GM12865 (cell line): ENCODE data around the gene SSBP2.

Experiments used
- DNase-seq: peaks from one replicate; pipeline ENCODE4 v3.0.0; 2010; ENCODE audit warnings: low read depth
- H3K4me3 ChIP-seq: 2 replicates; pipeline ENCODE4 v1.5.1; 2011; ENCODE audit warnings: mild to moderate bottlenecking, low read depth, low read length, control low read depth
- CTCF ChIP-seq: IDR thresholded peaks from 2 replicates; pipeline ENCODE4 v1.5.1; 2011; ENCODE audit warnings: low read length, control low read depth, low read depth, inconsistent platforms; ENCODE audit not compliant: insufficient read depth; ENCODE audit errors: missing control alignments

SSBP2 gene

DNA sequence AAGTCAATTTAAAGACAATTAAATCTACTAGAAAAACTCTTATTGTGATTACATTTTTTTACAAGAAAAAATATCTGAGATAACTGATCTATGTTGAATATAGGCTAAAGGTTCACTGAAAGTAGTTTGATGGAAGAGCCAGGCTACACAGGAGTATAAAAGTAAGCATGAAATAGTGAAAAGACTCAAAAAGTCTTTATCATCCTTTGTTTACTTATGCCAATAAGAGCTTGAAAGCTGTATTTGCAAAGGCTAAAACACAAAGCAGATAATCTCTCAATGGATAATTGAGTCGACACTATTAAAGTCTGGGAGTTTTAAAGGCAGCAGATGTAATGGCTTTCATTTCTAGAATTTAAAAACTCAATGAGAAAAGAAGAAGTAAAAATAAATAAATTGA is 42.0 kb downstream of the SSBP2 start:
- no peak for DNase-seq
- TF ChIP-seq CTCF: no peak
- H3K4me3 ChIP-seq: no peak overlapping the region

DNA sequence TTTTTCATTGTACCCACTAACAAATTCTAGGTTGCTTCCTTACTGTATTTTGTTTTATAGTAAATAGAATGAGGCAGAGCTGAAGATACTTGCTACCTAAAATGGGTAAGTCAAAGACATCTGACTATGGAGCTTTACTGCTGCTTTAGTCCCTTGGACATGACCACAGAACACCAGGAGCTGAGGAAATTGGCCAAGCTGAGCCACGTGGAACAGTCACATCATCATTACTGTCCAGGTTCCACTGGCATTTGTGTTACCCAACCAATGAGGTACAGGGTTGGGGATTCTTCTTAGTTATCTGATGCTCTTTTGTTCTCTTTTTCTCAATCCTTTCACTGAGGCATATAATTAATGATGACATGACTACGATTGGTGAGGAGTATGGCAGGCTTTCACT is 47.1 kb downstream of the SSBP2 start:
- no peak for DNase-seq
- no peak overlapping the region for H3K4me3 ChIP-seq
- TF ChIP-seq CTCF: no peak

- no peak for TF ChIP-seq CTCF
- H3K4me3 ChIP-seq: no peak overlapping the region
- DNase-seq: no peak
Observed at GRCh38 chr5:81700166-81700565, 50.7 kb downstream of the SSBP2 start.

- no peak for TF ChIP-seq CTCF
- no peak overlapping the region for H3K4me3 ChIP-seq
- no peak for DNase-seq
Observed at GRCh38 chr5:81698813-81699212, 52.1 kb downstream of the SSBP2 start.

DNA sequence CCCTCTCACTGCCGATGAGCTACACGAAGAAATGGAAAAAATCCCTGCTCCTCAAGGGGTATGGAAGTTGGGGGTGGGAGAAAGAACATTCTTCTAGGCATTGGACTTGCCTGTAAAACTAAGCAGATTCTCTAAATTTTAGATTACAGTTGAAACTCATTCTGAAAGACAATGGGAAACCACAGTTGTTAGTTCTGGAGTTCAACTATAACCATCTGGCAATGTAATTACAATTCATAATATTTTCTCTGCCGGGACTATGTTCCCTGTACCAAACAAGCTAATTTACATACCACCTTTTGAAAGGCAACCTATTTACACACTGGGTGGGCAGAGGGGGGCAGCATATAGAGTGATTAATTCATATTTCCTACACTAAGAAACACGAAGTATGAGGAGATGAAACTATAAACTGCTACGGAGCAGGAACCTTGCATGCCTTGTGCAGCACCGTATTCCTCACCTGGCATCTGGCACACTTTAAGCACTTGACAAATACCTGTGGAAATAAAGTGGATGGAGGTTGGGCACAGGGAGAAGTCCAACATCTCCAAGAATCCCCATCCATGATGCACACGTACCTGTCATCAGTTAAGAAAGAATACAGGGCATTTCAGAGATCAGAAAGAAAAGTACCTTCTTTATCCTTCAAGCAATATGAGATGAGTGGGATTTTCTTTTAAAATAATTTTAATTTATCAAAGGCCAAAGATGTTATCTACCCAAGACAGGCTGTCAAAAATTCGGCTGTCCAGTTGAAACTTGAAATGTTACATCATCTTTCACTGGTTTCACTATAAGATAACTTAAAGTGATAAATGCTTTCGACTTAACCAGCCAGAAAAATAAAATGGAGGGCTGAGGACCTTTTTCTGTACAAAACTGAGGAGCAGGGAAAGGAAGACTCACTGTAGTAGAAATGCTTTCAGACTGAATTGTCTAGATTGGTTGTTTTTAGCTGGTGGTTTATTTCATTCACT is 54.2 kb downstream of the SSBP2 start:
- DNase-seq: no peak
- H3K4me3 ChIP-seq: no peak overlapping the region
- TF ChIP-seq CTCF: no peak

DNA sequence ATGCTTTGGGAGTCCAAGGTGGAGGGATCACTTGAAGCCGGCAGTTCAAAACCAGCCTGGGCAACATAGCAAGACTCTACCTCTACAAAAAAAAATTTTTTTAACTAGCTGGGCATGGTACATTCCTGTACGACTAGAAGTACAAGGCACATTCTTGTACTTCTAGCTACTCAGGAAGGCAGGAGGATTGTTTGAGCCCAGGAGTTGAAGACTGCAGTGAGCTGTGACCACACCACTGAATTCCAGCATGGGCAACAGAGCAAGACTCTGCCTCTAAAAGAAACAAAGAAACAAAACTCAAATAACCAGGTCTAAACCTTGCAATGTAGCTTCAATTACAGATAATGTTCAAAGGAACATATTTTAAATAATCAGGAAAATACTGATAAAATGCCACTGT is 56.2 kb downstream of the SSBP2 start:
- no peak overlapping the region for H3K4me3 ChIP-seq
- DNase-seq: no peak
- TF ChIP-seq CTCF: no peak

DNA sequence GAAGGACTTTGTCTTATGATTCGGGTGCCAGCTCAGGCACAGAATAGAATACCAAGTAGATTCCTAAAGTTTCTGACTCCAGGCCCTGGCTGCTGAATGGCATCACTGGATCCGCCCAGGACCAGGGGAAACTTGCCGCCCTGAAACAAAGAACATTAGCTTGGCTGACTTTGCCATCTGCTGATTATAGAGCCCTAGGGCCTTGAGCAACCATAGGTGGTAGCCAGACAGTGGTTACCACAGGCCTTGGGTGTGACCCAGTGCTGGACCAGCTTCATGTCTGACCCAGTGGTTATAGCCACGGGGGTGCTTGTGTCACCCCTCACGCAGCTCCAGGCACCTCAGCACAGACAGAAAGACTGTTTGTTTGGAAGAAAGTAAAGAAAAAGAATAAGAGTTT is 62.7 kb downstream of the SSBP2 start:
- DNase-seq: no peak
- no peak overlapping the region for H3K4me3 ChIP-seq
- TF ChIP-seq CTCF: no peak
